ENCODE results near the gene PDE11A.

DNA sequence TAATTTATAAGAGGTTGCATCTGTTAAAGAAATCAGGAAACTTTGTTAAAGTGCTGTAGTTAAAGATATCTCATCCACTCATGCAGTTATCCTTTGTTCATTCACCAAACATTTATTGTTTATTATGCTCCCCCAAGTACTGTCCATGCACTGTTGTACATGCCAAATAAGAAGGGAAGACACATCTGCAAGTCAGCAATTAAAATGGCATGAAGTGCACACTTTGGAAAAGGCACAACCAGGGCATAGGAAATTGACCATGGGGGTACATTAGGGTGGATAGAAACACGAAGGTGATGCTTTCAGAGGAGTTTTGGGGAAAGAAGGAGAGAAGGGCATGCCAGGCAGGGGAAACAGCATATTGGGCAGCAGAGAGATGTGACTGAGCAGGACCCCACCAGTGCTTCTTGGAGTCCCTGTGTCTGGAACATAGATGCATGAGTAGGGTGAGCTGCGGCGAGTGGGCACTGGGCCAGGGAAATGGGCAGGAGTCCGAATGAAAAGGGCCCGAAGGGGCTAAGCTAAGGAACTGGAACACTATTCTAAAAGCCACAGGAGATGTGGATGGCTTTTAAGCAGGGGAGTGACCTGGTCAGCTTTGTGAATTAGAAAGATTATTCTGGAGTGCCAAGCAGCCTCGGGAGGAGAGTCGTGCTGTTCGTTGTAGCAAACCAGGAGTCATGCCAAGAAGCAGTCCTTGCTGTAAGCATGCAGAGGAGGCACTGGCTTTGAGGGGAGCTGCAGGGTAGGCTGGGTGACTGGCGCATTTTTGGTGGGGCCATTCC lies 363.7 kb downstream of the PDE11A start:
- TF ChIP-seq, protein P1, sequence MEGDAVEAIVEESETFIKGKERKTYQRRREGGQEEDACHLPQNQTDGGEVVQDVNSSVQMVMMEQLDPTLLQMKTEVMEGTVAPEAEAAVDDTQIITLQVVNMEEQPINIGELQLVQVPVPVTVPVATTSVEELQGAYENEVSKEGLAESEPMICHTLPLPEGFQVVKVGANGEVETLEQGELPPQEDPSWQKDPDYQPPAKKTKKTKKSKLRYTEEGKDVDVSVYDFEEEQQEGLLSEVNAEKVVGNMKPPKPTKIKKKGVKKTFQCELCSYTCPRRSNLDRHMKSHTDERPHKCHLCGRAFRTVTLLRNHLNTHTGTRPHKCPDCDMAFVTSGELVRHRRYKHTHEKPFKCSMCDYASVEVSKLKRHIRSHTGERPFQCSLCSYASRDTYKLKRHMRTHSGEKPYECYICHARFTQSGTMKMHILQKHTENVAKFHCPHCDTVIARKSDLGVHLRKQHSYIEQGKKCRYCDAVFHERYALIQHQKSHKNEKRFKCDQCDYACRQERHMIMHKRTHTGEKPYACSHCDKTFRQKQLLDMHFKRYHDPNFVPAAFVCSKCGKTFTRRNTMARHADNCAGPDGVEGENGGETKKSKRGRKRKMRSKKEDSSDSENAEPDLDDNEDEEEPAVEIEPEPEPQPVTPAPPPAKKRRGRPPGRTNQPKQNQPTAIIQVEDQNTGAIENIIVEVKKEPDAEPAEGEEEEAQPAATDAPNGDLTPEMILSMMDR (conservative IDR thresholded peaks at IDR 0.05): no peak
- TF ChIP-seq ZFX (IDR thresholded peaks at IDR 0.05): no peak

Data from C4-2B (cell line).